GM13977 (cell line): ENCODE results near the gene MAGI2.

Experiments
- DNase-seq: peaks from one replicate; pipeline ENCODE4 v3.0.0; 2012; ENCODE audit warnings: low spot score
- CTCF ChIP-seq: IDR thresholded peaks from 2 replicates; pipeline ENCODE4 v1.5.1; 2012; ENCODE audit warnings: mild to moderate bottlenecking, control low read depth; ENCODE audit not compliant: insufficient read depth; ENCODE audit errors: extremely low read depth, missing control alignments
- in situ Hi-C: fragments of 300-500 bp; cut with MboI; formaldehyde crosslinking; loops from one replicate; pipeline ENCODE4 v1.12.0; 2022; ENCODE audit warnings: low sequenced_read_pairs, low pct_unique_long_range_greater_than_20kb, mixed read lengths, inconsistent platforms; ENCODE audit not compliant: unreplicated experiment

The MAGI2 gene

GRCh38 chr7:78090616-78091015 lies 1362.9 kb downstream of the MAGI2 start:
- no peak for DNase-seq
- in situ Hi-C loops: no loop called here
- peak; percentile 4 for TF ChIP-seq CTCF

GRCh38 chr7:78083476-78084120 lies 1369.9 kb downstream of the MAGI2 start:
- in situ Hi-C loops: no loop called here
- no peak for DNase-seq
- TF ChIP-seq CTCF: no peak

- in situ Hi-C loops: no loop called here
- DNase-seq: no peak
- no peak for TF ChIP-seq CTCF
Observed at GRCh38 chr7:78082556-78082955, 1370.9 kb downstream of the MAGI2 start.

GRCh38 chr7:78081888-78082287 lies 1371.6 kb downstream of the MAGI2 start:
- DNase-seq: no peak
- in situ Hi-C loops: no loop called here
- no peak for TF ChIP-seq CTCF

- TF ChIP-seq CTCF: no peak
Observed at GRCh38 chr7:78081344-78081743, 1372.1 kb downstream of the MAGI2 start.

GRCh38 chr7:78080811-78081210 lies 1372.7 kb downstream of the MAGI2 start:
- no peak for DNase-seq
- no peak for TF ChIP-seq CTCF
- in situ Hi-C loops: no loop called here

More at GRCh38 chr7:78081344-78081743, 1372.1 kb downstream of the MAGI2 start:
- in situ Hi-C loops: no loop called here
- no peak for DNase-seq
